WTC11 (cell line): ENCODE data around the gene CRY2. TPM values are rescaled to one million over a fixed set of nuclear protein-coding genes. Genes with fewer than 3 reads are reported as not detected.

ENCODE experiments used
- ATAC-seq: fragments of 200-7000 bp; cut with Tn5 transposase; 2 replicates; pipeline ENCODE4 v1.10.0; 2021; ENCODE audit warnings: mild to moderate bottlenecking, moderate library complexity
- CTCF ChIA-PET: fragments of 300-600 bp; sonication (Branson Sonifier 250); formaldehyde crosslinking; loops from one replicate; lab custom pipeline; 2021; ENCODE audit warnings: antibody characterized with exemption; lab: Charles Lee
- POLR2A ChIA-PET: fragments of 350-600 bp; sonication (Branson Sonifier 250); formaldehyde crosslinking; loops from one replicate; lab custom pipeline; 2021; ENCODE audit warnings: antibody characterized with exemption; lab: Charles Lee
- DNase-seq: peaks from one replicate; pipeline ENCODE4 v3.0.0; 2021; ENCODE audit warnings: low spot score
- H3K27ac Mint-ChIP-seq: 2 replicates; pipeline ENCODE4 v1.8.0; 2021; ENCODE audit warnings: mixed read lengths
- H3K27me3 Mint-ChIP-seq: 2 replicates; pipeline ENCODE4 v1.8.0; 2021; ENCODE audit warnings: low read depth, mild to moderate bottlenecking, moderate library complexity, mixed read lengths
- H3K36me3 Mint-ChIP-seq: 2 replicates; pipeline ENCODE4 v1.8.0; 2021; ENCODE audit warnings: mixed read lengths
- H3K4me1 Mint-ChIP-seq: 2 replicates; pipeline ENCODE4 v1.8.0; 2022; ENCODE audit warnings: mixed read lengths
- H3K4me3 Mint-ChIP-seq: 2 replicates; pipeline ENCODE4 v1.8.0; 2021; ENCODE audit warnings: mild to moderate bottlenecking, moderate library complexity, mixed read lengths
- H3K9me3 Mint-ChIP-seq: 2 replicates; pipeline ENCODE4 v1.8.0; 2021; ENCODE audit warnings: mixed read lengths
- ARID4B ChIP-seq: sonication (generic); formaldehyde crosslinking; IDR thresholded peaks from 2 replicates; pipeline ENCODE4 v1.8.0; 2023; ENCODE audit warnings: missing genetic modification reagents, mild to moderate bottlenecking, borderline replicate concordance
- ATF3 ChIP-seq: sonication (generic); formaldehyde crosslinking; conservative IDR thresholded peaks from 2 replicates; pipeline ENCODE4 v1.8.1; 2022; ENCODE audit warnings: mild to moderate bottlenecking, missing genetic modification reagents
- E2F1 ChIP-seq: sonication (generic); formaldehyde crosslinking; IDR thresholded peaks from 2 replicates; pipeline ENCODE4 v1.8.0; 2022; ENCODE audit warnings: mild to moderate bottlenecking, missing genetic modification reagents
- FOXP1 ChIP-seq: sonication (generic); formaldehyde crosslinking; IDR thresholded peaks from 2 replicates; pipeline ENCODE4 v1.8.0; 2022; ENCODE audit warnings: missing genetic modification reagents, mild to moderate bottlenecking, moderate library complexity, borderline replicate concordance
- GABPB1 ChIP-seq: sonication (generic); formaldehyde crosslinking; IDR thresholded peaks from 2 replicates; pipeline ENCODE4 v1.8.1; 2023; ENCODE audit warnings: mild to moderate bottlenecking, missing genetic modification reagents
- GRHL2 ChIP-seq: fragments of 250-450 bp; sonication (Bioruptor Pico); IDR thresholded peaks from 2 replicates; pipeline ENCODE4 v1.8.0; 2022; ENCODE audit warnings: mild to moderate bottlenecking, moderate library complexity; ENCODE audit not compliant: insufficient replicate concordance, severe bottlenecking
- HMGXB4 ChIP-seq: sonication (generic); formaldehyde crosslinking; IDR thresholded peaks from 2 replicates; pipeline ENCODE4 v1.8.1; 2023; ENCODE audit warnings: mild to moderate bottlenecking, moderate library complexity, missing genetic modification reagents
- IRF2 ChIP-seq: sonication (generic); formaldehyde crosslinking; IDR thresholded peaks from 2 replicates; pipeline ENCODE4 v1.8.0; 2022; ENCODE audit warnings: low read depth, missing genetic modification reagents, borderline replicate concordance
- JUN ChIP-seq: sonication (generic); formaldehyde crosslinking; IDR thresholded peaks from 2 replicates; pipeline ENCODE4 v1.8.0; 2023; ENCODE audit warnings: mild to moderate bottlenecking, missing genetic modification reagents
- MAX ChIP-seq: sonication (generic); formaldehyde crosslinking; IDR thresholded peaks from 2 replicates; pipeline ENCODE4 v1.8.0; 2022; ENCODE audit warnings: mild to moderate bottlenecking, missing genetic modification reagents
- MXD4 ChIP-seq: fragments of 250-450 bp; sonication (Bioruptor Pico); IDR thresholded peaks from 2 replicates; pipeline ENCODE4 v1.8.0; 2021; ENCODE audit warnings: mild to moderate bottlenecking, moderate library complexity, borderline replicate concordance
- PRDM15 ChIP-seq: sonication (generic); formaldehyde crosslinking; IDR thresholded peaks from 2 replicates; pipeline ENCODE4 v1.8.0; 2022; ENCODE audit warnings: missing genetic modification reagents
- SOX15 ChIP-seq: fragments of 250-450 bp; sonication (Bioruptor Pico); IDR thresholded peaks from 2 replicates; pipeline ENCODE4 v1.9.0; 2021; ENCODE audit warnings: mild to moderate bottlenecking
- TCF7 ChIP-seq: sonication (generic); formaldehyde crosslinking; IDR thresholded peaks from 2 replicates; pipeline ENCODE4 v1.8.0; 2022; ENCODE audit warnings: mild to moderate bottlenecking, low read depth, missing genetic modification reagents, moderate library complexity
- ZBTB21 ChIP-seq: sonication (generic); formaldehyde crosslinking; IDR thresholded peaks from 2 replicates; pipeline ENCODE4 v1.8.1; 2023; ENCODE audit warnings: mild to moderate bottlenecking, missing genetic modification reagents, borderline replicate concordance
- ZBTB43 ChIP-seq: sonication (generic); formaldehyde crosslinking; IDR thresholded peaks from 2 replicates; pipeline ENCODE4 v1.8.1; 2023; ENCODE audit warnings: mild to moderate bottlenecking, missing genetic modification reagents
- ZNF138 ChIP-seq: sonication (generic); formaldehyde crosslinking; conservative IDR thresholded peaks from 2 replicates; pipeline ENCODE4 v1.8.1; 2022; ENCODE audit warnings: mild to moderate bottlenecking, moderate library complexity, missing genetic modification reagents
- ZNF423 ChIP-seq: fragments of 250-450 bp; sonication (Bioruptor Pico); IDR thresholded peaks from 2 replicates; pipeline ENCODE4 v2.1.2; 2022; ENCODE audit warnings: mild to moderate bottlenecking, moderate library complexity
- ZNF425 ChIP-seq: fragments of 250-450 bp; sonication (Bioruptor Pico); conservative IDR thresholded peaks from 2 replicates; pipeline ENCODE4 v1.9.0; 2021; ENCODE audit warnings: mild to moderate bottlenecking
- ZNF671 ChIP-seq: fragments of 250-450 bp; sonication (Bioruptor Pico); IDR thresholded peaks from 2 replicates; pipeline ENCODE4 v1.8.0; 2021; ENCODE audit warnings: mild to moderate bottlenecking
- total RNA-seq: library from RNA; stranded (reverse); gene quantifications from 3 replicates; pipeline ENCODE4 v1.2.3, GENCODE V29; 2021

The CRY2 gene
- total RNA-seq, 1 experiment from 2014 or later: 18.3 TPM

GRCh38 chr11:45833761-45834160, 13.5 kb upstream of the CRY2 start (continued):
- no peak for TF ChIP-seq FOXP1 (CRISPR knock-in tag)
- TF ChIP-seq HMGXB4 (CRISPR knock-in tag): no peak
- no peak for TF ChIP-seq ZNF425 (CRISPR knock-in tag)

- Mint-ChIP-seq H3K27ac (no peak overlapping the region), H3K4me1 (no peaks in the 10 kb centered on the region), H3K4me3 (no peak overlapping the region), H3K27me3 (peaks cover 28% of the 10 kb centered on the region), H3K9me3 (no peaks in the 10 kb centered on the region), H3K36me3 (no peaks in the 10 kb centered on the region)
- ChIA-PET POLR2A (no interaction called here), CTCF (interaction anchor here (1.1 to 1.4 kb wide), 3 partner anchors 9 to 63 kb away, joined by 3 to 9 read pairs (median 3); no protein-coding TSS in a partner anchor)
- ATAC-seq (no peak), DNase-seq (no peak)
- TF ChIP-seq ZNF138 (CRISPR knock-in tag) (no peak), SOX15 (CRISPR knock-in tag) (no peak), ARID4B (no peak), MXD4 (CRISPR knock-in tag) (no peak), ZNF671 (no peak), PRDM15 (CRISPR knock-in tag) (no peak), GRHL2 (CRISPR knock-in tag) (no peak), MAX (CRISPR knock-in tag) (no peak), TCF7 (CRISPR knock-in tag) (no peak), GABPB1 (CRISPR knock-in tag) (no peak), JUN (no peak), ZNF423 (CRISPR knock-in tag) (no peak), ZBTB43 (no peak), IRF2 (CRISPR knock-in tag) (no peak), ZBTB21 (no peak), E2F1 (no peak), ATF3 (CRISPR knock-in tag) (no peak)
Measured at GRCh38 chr11:45834298-45834756, 12.9 kb upstream of the CRY2 start.
